ENCODE results near the gene SERP1.

The SERP1 gene

DNA sequence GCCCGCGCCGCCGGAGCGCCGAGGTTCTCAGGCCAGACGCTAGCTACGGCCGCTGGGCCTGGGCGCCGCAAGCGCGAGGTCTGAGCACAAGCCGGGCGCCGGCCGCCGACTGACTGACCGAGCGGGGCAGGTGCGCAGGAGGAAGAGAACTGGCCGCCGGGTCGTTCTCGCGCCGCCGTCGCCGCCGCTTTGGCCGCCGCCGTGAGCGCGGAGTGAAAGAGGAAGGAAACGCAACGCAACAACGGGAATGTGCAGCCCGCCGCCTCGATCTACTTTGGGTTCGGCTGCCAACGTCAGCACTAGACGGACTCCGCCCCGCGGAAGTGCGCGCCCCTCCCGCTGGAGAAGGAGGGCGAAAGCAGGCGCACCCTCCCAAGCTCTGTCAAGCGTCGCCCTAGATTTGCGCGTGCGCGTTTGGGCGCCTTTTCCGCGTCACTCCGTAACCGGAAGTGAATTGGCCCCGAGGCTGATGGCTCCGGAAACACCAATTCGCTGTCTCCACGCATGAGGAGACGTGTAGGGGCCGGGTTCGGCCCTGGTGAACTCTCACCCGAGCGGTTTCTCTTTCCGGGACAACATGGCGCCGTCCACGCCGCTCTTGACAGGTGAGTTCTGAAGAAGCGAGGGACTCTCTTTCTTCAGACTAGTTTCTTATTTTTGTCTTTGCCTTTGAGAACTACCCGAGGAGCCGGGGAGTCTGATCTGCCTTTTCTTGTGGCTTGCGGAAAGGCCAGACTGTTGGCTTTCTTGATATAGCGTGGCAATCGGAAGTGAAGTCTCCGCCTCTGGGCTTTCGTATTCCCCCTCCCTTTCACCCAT, at the start of gene SERP1, which contains the start of gene EIF2A:
SERP1 (minus strand) TSS at position 271 of the 819 bp plus-strand sequence. CDS start 361 bp downstream, outside the sequence.
EIF2A (plus strand) TSS at position 562 of the 819 bp plus-strand sequence; CDS start at position 578, 16 bp downstream.
- H3K9ac ChIP-seq (ENCODE audit: low read depth, low read length): peak within 1 kb of the TSS; percentile 94
- H3K9me3 ChIP-seq (ENCODE audit: control insufficient read depth, insufficient read depth, low read length): no peaks in the 10 kb centered on the region
- peaks cover 33% of the 10 kb centered on the region for H3K36me3 ChIP-seq (ENCODE audit: control insufficient read depth, insufficient read depth, low read length)
- peak within 1 kb of the TSS; percentile 93 for H3K4me3 ChIP-seq (ENCODE audit: low read depth, low read length)
- H3K27me3 ChIP-seq (ENCODE audit: control insufficient read depth, insufficient read depth, low read length): no peaks in the 10 kb centered on the region
- peaks cover 11% of the 10 kb centered on the region; the same call in 1 of the 2 replicates for H3K4me1 ChIP-seq (ENCODE audit: control insufficient read depth, insufficient read depth, low read length)
- peak within 1 kb of the TSS; percentile 94 for H3K27ac ChIP-seq (ENCODE audit: low read depth, low read length)

DNA sequence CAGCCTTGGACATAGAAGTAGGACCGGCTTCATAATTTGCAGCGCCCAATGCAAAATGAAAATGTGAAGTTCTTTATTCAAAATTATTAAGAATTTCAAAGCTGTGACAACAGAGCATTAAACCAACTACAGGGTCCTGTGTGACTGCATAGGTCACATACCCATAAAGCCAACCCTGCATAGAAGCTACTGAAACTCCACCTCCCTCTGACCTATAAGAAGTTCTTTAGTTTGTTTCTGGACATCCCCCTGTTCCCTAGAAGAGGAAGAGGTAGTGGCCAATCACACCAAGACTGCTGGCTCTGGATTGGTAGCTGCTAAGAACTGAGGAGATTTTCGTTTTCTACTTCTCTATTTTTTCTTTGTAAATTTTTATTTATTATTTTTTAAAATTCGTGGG, 47.9 kb upstream of the SERP1 start:
- Histone ChIP-seq H3K4me3 (ENCODE audit: low read depth, low read length) (no peak overlapping the region), H3K4me1 (ENCODE audit: control insufficient read depth, insufficient read depth, low read length) (peaks cover 9% of the 10 kb centered on the region), H3K9me3 (ENCODE audit: control insufficient read depth, insufficient read depth, low read length) (no peaks in the 10 kb centered on the region), H3K27ac (ENCODE audit: low read depth, low read length) (no peak overlapping the region), H3K27me3 (ENCODE audit: control insufficient read depth, insufficient read depth, low read length) (no peaks in the 10 kb centered on the region), H3K36me3 (ENCODE audit: control insufficient read depth, insufficient read depth, low read length) (no peaks in the 10 kb centered on the region), H3K9ac (ENCODE audit: low read depth, low read length) (no peak overlapping the region)

DNA sequence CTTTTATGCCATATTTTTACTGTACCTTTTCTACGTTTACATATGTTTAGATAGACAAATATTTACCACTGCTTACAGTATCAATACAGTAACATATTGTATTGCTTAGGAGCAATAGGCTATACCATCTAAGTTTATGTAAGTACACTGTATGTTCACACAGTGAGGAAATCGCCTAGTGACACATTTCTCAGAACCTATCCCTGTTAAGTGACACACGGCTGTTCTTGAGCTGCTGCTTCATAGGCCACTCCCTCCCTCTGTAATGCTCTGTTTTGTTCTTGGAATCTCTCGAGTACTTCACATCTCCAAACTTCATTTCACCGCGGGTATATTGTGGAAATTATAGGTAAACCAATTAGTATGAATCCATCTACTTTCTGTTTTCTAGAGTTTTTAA, 43.5 kb upstream of the SERP1 start:
- no peak overlapping the region for H3K4me3 ChIP-seq (ENCODE audit: low read depth, low read length)
- no peak overlapping the region for H3K27ac ChIP-seq (ENCODE audit: low read depth, low read length)
- H3K27me3 ChIP-seq (ENCODE audit: control insufficient read depth, insufficient read depth, low read length): no peaks in the 10 kb centered on the region
- peaks cover 16% of the 10 kb centered on the region for H3K36me3 ChIP-seq (ENCODE audit: control insufficient read depth, insufficient read depth, low read length)
- H3K9ac ChIP-seq (ENCODE audit: low read depth, low read length): no peak overlapping the region
- H3K4me1 ChIP-seq (ENCODE audit: control insufficient read depth, insufficient read depth, low read length): no peaks in the 10 kb centered on the region; the same call in 1 of the 2 replicates
- no peaks in the 10 kb centered on the region for H3K9me3 ChIP-seq (ENCODE audit: control insufficient read depth, insufficient read depth, low read length)

DNA sequence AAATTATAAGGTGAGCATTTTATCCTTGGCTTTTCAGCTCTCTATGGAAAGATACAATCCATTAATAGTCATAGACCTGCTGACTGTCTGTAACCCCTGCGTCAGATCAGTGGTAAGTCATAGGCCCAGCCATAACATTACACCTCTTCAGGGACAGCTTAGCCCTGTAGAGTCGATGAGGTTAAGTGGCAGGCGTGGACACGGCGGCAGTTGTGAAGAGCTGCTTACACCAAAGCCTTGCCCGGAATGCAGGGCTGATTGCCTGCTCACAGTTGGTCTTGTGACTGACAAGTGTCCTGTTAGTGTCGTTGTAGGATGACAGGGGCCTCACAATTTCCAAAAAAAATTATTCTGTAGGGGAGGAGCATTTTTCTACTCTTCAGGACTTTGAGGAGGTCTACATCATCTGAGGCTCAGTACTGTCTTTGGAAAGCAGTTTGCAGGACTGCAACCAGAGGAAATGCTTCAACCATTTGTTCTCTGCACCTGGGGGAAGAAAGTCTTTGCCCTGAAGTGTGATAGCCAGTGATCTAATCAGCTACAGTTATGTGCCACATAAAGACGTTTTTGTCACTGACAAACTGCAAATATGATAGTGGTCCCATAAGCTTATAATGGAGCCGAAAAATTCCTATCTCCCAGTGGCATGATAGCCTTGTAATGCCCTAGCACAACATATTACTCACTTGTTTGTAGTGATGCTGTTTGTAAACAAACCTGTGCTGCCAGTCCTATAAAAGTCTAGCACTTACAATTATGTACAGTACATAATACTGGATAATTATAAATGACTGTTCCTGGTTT, 41.9 kb upstream of the SERP1 start:
- no peaks in the 10 kb centered on the region; the same call in 1 of the 2 replicates for H3K4me1 ChIP-seq (ENCODE audit: control insufficient read depth, insufficient read depth, low read length)
- no peaks in the 10 kb centered on the region for H3K27me3 ChIP-seq (ENCODE audit: control insufficient read depth, insufficient read depth, low read length)
- no peak overlapping the region for H3K4me3 ChIP-seq (ENCODE audit: low read depth, low read length)
- H3K9ac ChIP-seq (ENCODE audit: low read depth, low read length): no peak overlapping the region
- H3K27ac ChIP-seq (ENCODE audit: low read depth, low read length): no peak overlapping the region
- peaks cover 31% of the 10 kb centered on the region for H3K36me3 ChIP-seq (ENCODE audit: control insufficient read depth, insufficient read depth, low read length)
- no peaks in the 10 kb centered on the region for H3K9me3 ChIP-seq (ENCODE audit: control insufficient read depth, insufficient read depth, low read length)

DNA sequence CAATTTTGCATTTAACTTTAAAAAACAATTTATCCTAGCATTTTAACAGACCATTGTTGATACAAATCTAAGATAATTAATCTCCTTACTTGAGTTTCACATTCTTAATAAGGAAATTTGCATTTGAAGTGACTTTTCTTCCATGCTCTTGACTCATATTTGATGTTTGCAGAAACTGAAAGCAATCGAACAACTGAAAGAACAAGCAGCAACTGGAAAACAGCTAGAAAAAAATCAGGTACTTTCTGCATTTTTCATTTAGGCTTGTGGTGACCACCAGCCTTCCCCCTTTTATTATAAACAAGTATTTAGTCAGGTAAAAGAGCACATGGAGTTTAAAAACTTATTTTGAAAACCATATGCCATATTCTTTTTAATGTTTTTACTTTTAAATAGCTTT, 36.7 kb upstream of the SERP1 start:
- no peaks in the 10 kb centered on the region for H3K4me1 ChIP-seq (ENCODE audit: control insufficient read depth, insufficient read depth, low read length)
- H3K4me3 ChIP-seq (ENCODE audit: low read depth, low read length): no peak overlapping the region
- H3K27me3 ChIP-seq (ENCODE audit: control insufficient read depth, insufficient read depth, low read length): no peaks in the 10 kb centered on the region
- no peak overlapping the region for H3K27ac ChIP-seq (ENCODE audit: low read depth, low read length)
- H3K9ac ChIP-seq (ENCODE audit: low read depth, low read length): no peak overlapping the region
- peaks cover 71% of the 10 kb centered on the region for H3K36me3 ChIP-seq (ENCODE audit: control insufficient read depth, insufficient read depth, low read length)
- H3K9me3 ChIP-seq (ENCODE audit: control insufficient read depth, insufficient read depth, low read length): no peaks in the 10 kb centered on the region

DNA sequence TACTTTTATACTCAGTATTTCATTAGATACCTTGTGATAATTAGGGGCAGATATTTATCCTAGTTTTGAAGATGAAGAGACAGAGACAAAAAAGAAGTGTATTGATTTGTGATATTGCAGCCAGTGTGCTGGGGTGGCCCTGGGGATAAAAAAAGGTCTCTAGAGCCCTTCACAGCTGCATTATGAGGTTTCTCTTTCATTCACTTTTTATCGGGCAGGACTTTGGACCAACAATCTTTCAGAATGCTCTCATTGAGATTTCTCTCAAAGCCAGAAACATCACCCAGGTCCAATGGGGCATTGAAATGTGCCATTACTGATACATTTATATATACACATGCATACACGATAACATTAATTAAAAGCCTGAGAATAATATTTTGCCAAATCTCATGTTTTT, 36.3 kb upstream of the SERP1 start:
- Histone ChIP-seq H3K9me3 (ENCODE audit: control insufficient read depth, insufficient read depth, low read length) (no peaks in the 10 kb centered on the region), H3K9ac (ENCODE audit: low read depth, low read length) (no peak overlapping the region), H3K36me3 (ENCODE audit: control insufficient read depth, insufficient read depth, low read length) (peaks cover 74% of the 10 kb centered on the region), H3K27me3 (ENCODE audit: control insufficient read depth, insufficient read depth, low read length) (no peaks in the 10 kb centered on the region), H3K4me3 (ENCODE audit: low read depth, low read length) (no peak overlapping the region), H3K4me1 (ENCODE audit: control insufficient read depth, insufficient read depth, low read length) (no peaks in the 10 kb centered on the region), H3K27ac (ENCODE audit: low read depth, low read length) (no peak overlapping the region)

DNA sequence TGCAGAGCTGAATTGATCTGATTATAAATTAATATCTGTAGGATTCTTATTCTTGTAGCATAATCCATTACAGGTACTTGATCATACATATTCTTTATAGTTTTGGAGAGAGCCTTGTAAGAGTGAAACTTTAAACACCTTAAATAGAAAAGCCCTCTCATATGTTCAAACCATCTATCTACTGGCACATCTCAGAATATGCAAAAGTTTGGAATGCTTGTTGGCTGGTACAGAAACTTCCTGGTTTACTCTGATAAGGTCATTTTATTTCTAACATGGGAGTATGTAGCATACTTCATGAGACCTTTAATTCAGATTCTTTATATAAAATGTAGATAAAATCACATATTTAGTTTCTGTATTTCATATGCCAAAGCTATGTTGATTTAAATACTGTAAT, 34.9 kb upstream of the SERP1 start:
- Histone ChIP-seq H3K36me3 (ENCODE audit: control insufficient read depth, insufficient read depth, low read length) (peaks cover 89% of the 10 kb centered on the region), H3K9me3 (ENCODE audit: control insufficient read depth, insufficient read depth, low read length) (no peaks in the 10 kb centered on the region), H3K4me1 (ENCODE audit: control insufficient read depth, insufficient read depth, low read length) (no peaks in the 10 kb centered on the region)

DNA sequence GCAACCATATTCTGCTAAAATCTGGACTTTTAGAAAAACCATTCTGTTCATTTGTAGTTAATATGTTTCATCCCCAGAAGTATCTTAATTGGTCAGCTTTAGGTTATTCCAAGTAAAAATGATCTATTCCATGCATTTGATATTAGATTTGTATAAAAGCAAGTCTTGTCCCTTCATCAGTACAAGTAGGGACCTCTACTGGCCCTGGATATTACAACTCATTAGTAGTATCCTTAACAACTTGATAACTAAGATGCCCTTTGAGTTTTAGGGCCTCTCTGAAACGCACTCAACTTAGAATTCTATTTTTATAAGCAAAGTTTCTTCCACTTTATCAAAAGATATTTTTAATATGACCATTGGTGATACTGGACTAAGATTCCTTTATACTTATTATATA, 31.6 kb upstream of the SERP1 start:
- no peak overlapping the region for H3K27ac ChIP-seq (ENCODE audit: low read depth, low read length)
- H3K9ac ChIP-seq (ENCODE audit: low read depth, low read length): no peak overlapping the region
- no peaks in the 10 kb centered on the region for H3K27me3 ChIP-seq (ENCODE audit: control insufficient read depth, insufficient read depth, low read length)
- no peaks in the 10 kb centered on the region for H3K9me3 ChIP-seq (ENCODE audit: control insufficient read depth, insufficient read depth, low read length)
- H3K4me1 ChIP-seq (ENCODE audit: control insufficient read depth, insufficient read depth, low read length): no peaks in the 10 kb centered on the region
- H3K36me3 ChIP-seq (ENCODE audit: control insufficient read depth, insufficient read depth, low read length): peaks cover 84% of the 10 kb centered on the region
- no peak overlapping the region for H3K4me3 ChIP-seq (ENCODE audit: low read depth, low read length)

More for the DNA sequence above, 34.9 kb upstream of the SERP1 start:
- Histone ChIP-seq H3K4me3 (ENCODE audit: low read depth, low read length) (no peak overlapping the region), H3K27ac (ENCODE audit: low read depth, low read length) (no peak overlapping the region), H3K9ac (ENCODE audit: low read depth, low read length) (no peak overlapping the region), H3K27me3 (ENCODE audit: control insufficient read depth, insufficient read depth, low read length) (no peaks in the 10 kb centered on the region)

DNA sequence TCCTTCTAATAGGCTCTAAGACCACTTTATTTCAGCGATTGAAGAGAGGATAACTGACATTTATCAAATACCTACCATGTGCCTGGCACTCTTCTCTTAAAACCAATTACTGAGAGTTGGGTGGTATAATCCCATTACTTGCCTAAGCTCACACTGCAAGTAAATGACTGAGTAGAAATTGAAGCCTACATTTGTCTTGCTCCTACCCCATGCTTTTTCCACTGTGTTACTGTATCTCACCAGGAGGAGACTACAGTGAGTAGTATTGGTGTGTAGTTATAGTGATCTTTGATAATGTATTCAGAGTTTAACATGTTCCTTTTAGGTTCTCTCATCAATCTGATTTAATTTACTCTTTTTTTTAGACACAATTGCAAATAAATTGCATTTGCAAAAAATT, 21.0 kb upstream of the SERP1 start:
- Histone ChIP-seq H3K4me3 (ENCODE audit: low read depth, low read length) (no peak overlapping the region), H3K27ac (ENCODE audit: low read depth, low read length) (no peak overlapping the region), H3K9me3 (ENCODE audit: control insufficient read depth, insufficient read depth, low read length) (no peaks in the 10 kb centered on the region), H3K36me3 (ENCODE audit: control insufficient read depth, insufficient read depth, low read length) (peaks cover 83% of the 10 kb centered on the region), H3K9ac (ENCODE audit: low read depth, low read length) (no peak overlapping the region), H3K4me1 (ENCODE audit: control insufficient read depth, insufficient read depth, low read length) (no peaks in the 10 kb centered on the region), H3K27me3 (ENCODE audit: control insufficient read depth, insufficient read depth, low read length) (no peaks in the 10 kb centered on the region)

DNA sequence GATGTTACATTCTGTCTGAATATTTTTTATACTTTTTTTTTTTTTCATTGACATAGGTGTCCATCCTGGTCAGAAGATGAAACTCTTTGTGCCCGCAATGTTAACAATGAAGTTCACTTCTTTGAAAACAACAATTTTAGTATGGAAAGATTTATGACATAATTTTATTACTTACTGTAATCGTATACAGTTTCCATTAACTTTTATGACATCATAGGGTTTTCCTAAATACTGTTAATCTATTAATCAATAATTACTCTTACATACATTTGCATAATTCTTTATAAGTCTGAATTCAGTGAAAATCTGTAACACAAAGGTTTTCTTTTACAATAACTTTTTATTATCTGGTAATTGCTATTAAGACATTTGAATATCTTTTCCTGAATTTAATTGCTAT, 17.9 kb upstream of the SERP1 start:
- no peaks in the 10 kb centered on the region for H3K9me3 ChIP-seq (ENCODE audit: control insufficient read depth, insufficient read depth, low read length)
- no peak overlapping the region for H3K9ac ChIP-seq (ENCODE audit: low read depth, low read length)
- no peak overlapping the region for H3K27ac ChIP-seq (ENCODE audit: low read depth, low read length)
- no peaks in the 10 kb centered on the region for H3K4me1 ChIP-seq (ENCODE audit: control insufficient read depth, insufficient read depth, low read length)
- H3K4me3 ChIP-seq (ENCODE audit: low read depth, low read length): no peak overlapping the region
- no peaks in the 10 kb centered on the region for H3K27me3 ChIP-seq (ENCODE audit: control insufficient read depth, insufficient read depth, low read length)
- peaks cover 73% of the 10 kb centered on the region for H3K36me3 ChIP-seq (ENCODE audit: control insufficient read depth, insufficient read depth, low read length)

DNA sequence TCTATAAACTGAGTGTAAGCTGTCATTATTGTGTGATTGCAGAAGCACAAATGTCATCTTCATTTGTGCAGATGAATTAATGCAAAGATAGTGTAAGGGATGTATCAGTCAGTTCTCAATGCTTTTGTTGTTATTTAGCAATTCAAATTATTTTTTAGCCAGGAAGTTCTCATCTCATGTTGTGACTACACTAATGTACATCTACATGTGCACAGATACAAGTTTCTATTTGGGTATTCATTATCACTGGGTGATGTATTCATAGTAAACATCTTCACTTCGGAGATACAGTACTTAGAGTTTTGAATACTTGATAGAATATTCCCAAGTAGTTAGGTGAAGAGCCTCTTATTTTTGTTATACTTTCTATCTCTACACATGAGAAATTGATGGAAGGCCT, 11.4 kb upstream of the SERP1 start:
- Histone ChIP-seq H3K4me3 (ENCODE audit: low read depth, low read length) (no peak overlapping the region), H3K36me3 (ENCODE audit: control insufficient read depth, insufficient read depth, low read length) (peaks cover 67% of the 10 kb centered on the region), H3K27me3 (ENCODE audit: control insufficient read depth, insufficient read depth, low read length) (no peaks in the 10 kb centered on the region), H3K9ac (ENCODE audit: low read depth, low read length) (no peak overlapping the region), H3K27ac (ENCODE audit: low read depth, low read length) (no peak overlapping the region), H3K9me3 (ENCODE audit: control insufficient read depth, insufficient read depth, low read length) (no peaks in the 10 kb centered on the region), H3K4me1 (ENCODE audit: control insufficient read depth, insufficient read depth, low read length) (no peaks in the 10 kb centered on the region)
